HG02610 (cell line): Measurements from ENCODE around the gene ZFP30.

Source experiments
- ATAC-seq: cut with Tn5 transposase; IDR thresholded peaks from one replicate; pipeline ENCODE4 v1.9.1; 2021; ENCODE audit warnings: mild to moderate bottlenecking, moderate library complexity; ENCODE audit not compliant: unreplicated experiment

Gene ZFP30

DNA sequence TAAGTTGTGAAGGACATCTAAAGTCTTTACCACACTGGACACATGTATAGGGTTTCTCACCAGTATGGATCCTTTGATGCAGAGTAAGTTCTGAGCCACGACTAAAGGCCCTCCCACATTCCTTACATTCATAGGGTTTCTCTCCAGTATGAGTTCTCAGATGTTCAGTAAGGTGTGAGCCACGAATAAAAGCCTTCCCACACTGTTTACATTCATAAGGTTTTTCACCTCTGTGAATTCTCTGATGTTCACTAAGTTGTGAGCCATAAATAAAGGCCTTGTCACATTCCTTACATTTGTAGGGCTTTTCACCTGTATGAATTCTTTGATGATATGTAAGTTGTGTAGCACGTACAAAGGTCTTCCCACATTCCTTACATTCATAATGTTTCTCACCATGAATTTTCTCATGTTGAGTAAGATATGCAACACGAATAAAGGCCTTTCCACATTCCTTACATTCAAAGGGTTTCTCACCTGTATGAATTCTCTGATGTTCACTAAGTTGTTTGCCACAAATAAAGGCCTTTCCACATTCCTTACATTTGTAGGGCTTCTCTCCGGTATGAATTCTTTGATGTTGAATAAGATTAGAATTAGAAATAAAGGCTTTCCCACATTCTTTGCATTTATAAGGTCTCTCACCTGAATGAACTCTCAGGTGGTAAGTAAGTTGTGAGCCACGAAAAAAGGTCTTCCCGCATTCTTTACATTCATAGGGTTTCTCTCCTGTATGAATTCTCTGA lies 90.5 kb downstream of the ZFP30 start:
- no peak for ATAC-seq
